NB4 (cell line): Measurements from ENCODE around the gene LEFTY1.
"Not testable (repeated sequence)": the region's sequence is repeated elsewhere in the genome, so short reads cannot be mapped to it uniquely, and the experiment has no call there.

Experiments
- DNase-seq: peaks from one replicate; pipeline ENCODE4 v3.0.0; 2010; ENCODE audit warnings: low read depth
- H3K4me3 ChIP-seq: one replicate; pipeline ENCODE4 v1.5.1; 2011; ENCODE audit warnings: mild to moderate bottlenecking, low read depth, low read length, moderate library complexity
- CTCF ChIP-seq: IDR thresholded peaks from one replicate; pipeline ENCODE4 v1.5.1; 2012; ENCODE audit warnings: low read depth, low read length
- MAX ChIP-seq: IDR thresholded peaks from 2 replicates; pipeline ENCODE4 v1.6.1; 2011; ENCODE audit warnings: low read depth, low read length
- MYC ChIP-seq: IDR thresholded peaks from 2 replicates; pipeline ENCODE4 v1.6.1; 2011; ENCODE audit warnings: low read depth, low read length
- POLR2A ChIP-seq: IDR thresholded peaks from 2 replicates; pipeline ENCODE4 v1.6.1; 2011; ENCODE audit warnings: mild to moderate bottlenecking; ENCODE audit not compliant: insufficient read length; ENCODE audit errors: extremely low read depth

The LEFTY1 gene

GRCh38 chr1:225888898-225889601 lies at the start of gene LEFTY1:
Gene LEFTY1 (minus strand): TSS chr1:225889146. CDS start chr1:225889066, 80 bp downstream.
- H3K4me3 ChIP-seq: no peak within 1 kb of the TSS
- TF ChIP-seq POLR2A (no peak), MAX (no peak), CTCF (no peak), MYC (no peak)
- DNase-seq: no peak

GRCh38 chr1:225937048-225937968 lies 48.4 kb upstream of the LEFTY1 start:
- no peak overlapping the region for H3K4me3 ChIP-seq
- no peak for DNase-seq
- TF ChIP-seq MYC: no peak
- TF ChIP-seq CTCF: no peak
- TF ChIP-seq POLR2A: no peak
- no peak for TF ChIP-seq MAX

- DNase-seq: no peak
- TF ChIP-seq POLR2A (no peak), MYC (no peak), MAX (no peak), CTCF (no peak)
- no peak overlapping the region for H3K4me3 ChIP-seq
These were observed 47.6 kb upstream of the LEFTY1 start for GRCh38 chr1:225936523-225936922.

- not testable (repeated sequence) for DNase-seq
These were observed 47.1 kb upstream of the LEFTY1 start for GRCh38 chr1:225936086-225936485.

GRCh38 chr1:225934711-225935110 lies 45.8 kb upstream of the LEFTY1 start:
- DNase-seq: no peak
- no peak for TF ChIP-seq MAX
- no peak for TF ChIP-seq MYC
- no peak for TF ChIP-seq CTCF
- TF ChIP-seq POLR2A: no peak
- no peak overlapping the region for H3K4me3 ChIP-seq

More at GRCh38 chr1:225936086-225936485, 47.1 kb upstream of the LEFTY1 start:
- H3K4me3 ChIP-seq: not testable (repeated sequence)

GRCh38 chr1:225933072-225933471 lies 44.1 kb upstream of the LEFTY1 start:
- DNase-seq: no peak
- TF ChIP-seq MYC (no peak), MAX (no peak), POLR2A (no peak), CTCF (no peak)
- H3K4me3 ChIP-seq: no peak overlapping the region
